ENCODE data around the gene SLC8A1. TPM values are rescaled to one million over a fixed set of nuclear protein-coding genes. Genes with fewer than 3 reads are reported as not detected.
"Not testable (repeated sequence)": the region's sequence is repeated elsewhere in the genome, so short reads cannot be mapped to it uniquely, and the experiment has no call there.

Gene SLC8A1
- total and polyA plus RNA-seq, 2 experiments from 2014 or later, result 103 to 682 TPM

- peaks cover 30% of the 10 kb centered on the region for H3K4me1 ChIP-seq (ENCODE audit: low read depth)
- no peaks in the 10 kb centered on the region for H3K9me3 ChIP-seq (ENCODE audit: low read depth)
- no peak for TF ChIP-seq CTCF (IDR thresholded peaks at IDR 0.05; ENCODE audit: low read depth, low read length)
- no peak overlapping the region for H3K27ac ChIP-seq
- H3K27me3 ChIP-seq, result no peaks in the 10 kb centered on the region
- no peak overlapping the region for H3K4me3 ChIP-seq
- no peaks in the 10 kb centered on the region for H3K36me3 ChIP-seq
- DNase-seq (ENCODE audit: low read depth in 1 of 2, low spot score in 1 of 2), result peak; percentile 34 to 72
Measured at GRCh38 chr2:40093021-40093675, 358.7 kb downstream of the SLC8A1 start.

- TF ChIP-seq CTCF (IDR thresholded peaks at IDR 0.05; ENCODE audit: low read depth, low read length), result no peak
- Histone ChIP-seq H3K4me1 (ENCODE audit: low read depth) (peaks cover 34% of the 10 kb centered on the region), H3K9me3 (ENCODE audit: low read depth) (no peaks in the 10 kb centered on the region), H3K36me3 (no peaks in the 10 kb centered on the region), H3K27ac (no peak overlapping the region), H3K4me3 (no peak overlapping the region), H3K27me3 (no peaks in the 10 kb centered on the region)
- no peak for DNase-seq (ENCODE audit: low read depth in 1 of 2, low spot score in 1 of 2)
Measured at GRCh38 chr2:40090044-40090443, 361.8 kb downstream of the SLC8A1 start.

DNA sequence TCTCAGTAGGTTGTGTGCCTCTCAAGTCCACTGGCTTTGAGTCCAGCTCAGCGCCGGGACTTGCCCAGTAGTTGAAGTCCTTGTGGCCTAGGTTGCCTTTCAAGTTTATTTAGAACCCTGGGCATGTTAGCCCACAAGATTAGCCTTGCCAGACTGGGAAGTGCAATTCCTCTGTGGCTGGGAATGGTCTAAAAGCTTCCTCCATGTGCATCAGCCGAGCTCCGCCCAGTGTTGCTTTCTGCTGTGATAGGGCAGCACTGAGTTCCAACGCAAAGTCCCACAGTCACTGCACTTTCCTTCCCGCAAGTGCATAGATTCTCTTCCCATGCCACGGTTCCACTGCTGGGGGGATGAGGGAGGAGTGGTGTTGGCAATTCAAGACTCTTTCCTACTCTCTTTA is 364.0 kb downstream of the SLC8A1 start:
- no peak for TF ChIP-seq CTCF (IDR thresholded peaks at IDR 0.05; ENCODE audit: low read depth, low read length)
- Histone ChIP-seq H3K9me3 (ENCODE audit: low read depth) (no peaks in the 10 kb centered on the region), H3K27me3 (no peaks in the 10 kb centered on the region), H3K27ac (no peak overlapping the region), H3K4me3 (no peak overlapping the region), H3K4me1 (ENCODE audit: low read depth) (peaks cover 16% of the 10 kb centered on the region), H3K36me3 (no peaks in the 10 kb centered on the region)
- no peak for DNase-seq (ENCODE audit: low read depth in 1 of 2, low spot score in 1 of 2)

- Histone ChIP-seq H3K4me3 (no peak overlapping the region), H3K9me3 (ENCODE audit: low read depth) (no peaks in the 10 kb centered on the region), H3K4me1 (ENCODE audit: low read depth) (peaks cover 11% of the 10 kb centered on the region), H3K27ac (no peak overlapping the region), H3K27me3 (no peaks in the 10 kb centered on the region), H3K36me3 (no peaks in the 10 kb centered on the region)
- TF ChIP-seq CTCF (IDR thresholded peaks at IDR 0.05; ENCODE audit: low read depth, low read length), result no peak
- no peak for DNase-seq (ENCODE audit: low read depth in 1 of 2, low spot score in 1 of 2)
Measured at GRCh38 chr2:40087434-40087833, 364.5 kb downstream of the SLC8A1 start.

GRCh38 chr2:40085786-40086185 is 366.1 kb downstream of the SLC8A1 start:
- Histone ChIP-seq H3K4me3 (no peak overlapping the region), H3K27ac (no peak overlapping the region), H3K27me3 (no peaks in the 10 kb centered on the region), H3K36me3 (no peaks in the 10 kb centered on the region), H3K9me3 (ENCODE audit: low read depth) (no peaks in the 10 kb centered on the region), H3K4me1 (ENCODE audit: low read depth) (peaks cover 11% of the 10 kb centered on the region)
- DNase-seq (ENCODE audit: low read depth in 1 of 2, low spot score in 1 of 2), result no peak
- no peak for TF ChIP-seq CTCF (IDR thresholded peaks at IDR 0.05; ENCODE audit: low read depth, low read length)

DNA sequence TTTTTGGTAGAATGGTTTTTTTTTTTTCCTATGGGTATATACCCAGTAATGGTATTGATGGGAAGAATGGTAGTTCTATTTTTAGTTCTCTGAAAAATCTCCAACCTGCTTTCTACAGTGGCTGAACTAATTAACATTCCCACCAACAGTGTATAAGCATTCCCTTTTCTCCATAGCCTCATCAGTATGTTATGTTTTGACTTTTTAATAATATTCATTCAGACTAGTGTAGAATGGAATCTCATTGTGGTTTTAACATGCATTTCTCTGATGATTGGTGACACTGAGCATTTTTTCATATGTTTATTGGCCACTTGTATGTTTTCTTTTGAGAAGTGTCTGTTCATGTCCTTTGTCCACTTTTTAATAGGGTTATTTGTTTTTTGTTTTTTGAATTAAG is 378.6 kb downstream of the SLC8A1 start:
- not testable (repeated sequence) for H3K4me1 ChIP-seq (ENCODE audit: low read depth); H3K4me3 ChIP-seq; H3K36me3 ChIP-seq; H3K9me3 ChIP-seq (ENCODE audit: low read depth); DNase-seq (ENCODE audit: low read depth in 1 of 2, low spot score in 1 of 2); H3K27me3 ChIP-seq; H3K27ac ChIP-seq
